ENCODE results near the gene ARHGAP33.
"Not testable (repeated sequence)": the region's sequence is repeated elsewhere in the genome, so short reads cannot be mapped to it uniquely, and the experiment has no call there.

The ARHGAP33 gene

DNA sequence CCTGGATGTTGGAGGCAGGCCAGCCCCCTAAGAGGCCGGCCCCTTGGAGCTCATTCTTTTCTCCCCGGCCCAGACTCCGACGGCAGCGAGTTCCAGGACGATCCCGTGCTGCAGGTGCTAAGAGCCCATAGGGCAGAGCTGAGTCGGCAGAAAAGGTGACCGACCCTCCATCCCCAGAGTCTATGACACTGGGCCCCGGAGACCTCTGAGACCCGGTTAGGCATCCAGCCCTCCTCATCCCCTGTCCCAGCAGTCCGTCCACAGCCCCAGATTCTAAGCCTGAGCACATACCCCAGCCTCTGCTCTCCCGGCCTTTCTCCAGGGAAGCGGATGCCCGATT, 7.3 kb upstream of the ARHGAP33 start:
- no peak overlapping the region for H3K4me3 ChIP-seq (ENCODE audit: low read depth, low read length)
- TF ChIP-seq, protein P1, sequence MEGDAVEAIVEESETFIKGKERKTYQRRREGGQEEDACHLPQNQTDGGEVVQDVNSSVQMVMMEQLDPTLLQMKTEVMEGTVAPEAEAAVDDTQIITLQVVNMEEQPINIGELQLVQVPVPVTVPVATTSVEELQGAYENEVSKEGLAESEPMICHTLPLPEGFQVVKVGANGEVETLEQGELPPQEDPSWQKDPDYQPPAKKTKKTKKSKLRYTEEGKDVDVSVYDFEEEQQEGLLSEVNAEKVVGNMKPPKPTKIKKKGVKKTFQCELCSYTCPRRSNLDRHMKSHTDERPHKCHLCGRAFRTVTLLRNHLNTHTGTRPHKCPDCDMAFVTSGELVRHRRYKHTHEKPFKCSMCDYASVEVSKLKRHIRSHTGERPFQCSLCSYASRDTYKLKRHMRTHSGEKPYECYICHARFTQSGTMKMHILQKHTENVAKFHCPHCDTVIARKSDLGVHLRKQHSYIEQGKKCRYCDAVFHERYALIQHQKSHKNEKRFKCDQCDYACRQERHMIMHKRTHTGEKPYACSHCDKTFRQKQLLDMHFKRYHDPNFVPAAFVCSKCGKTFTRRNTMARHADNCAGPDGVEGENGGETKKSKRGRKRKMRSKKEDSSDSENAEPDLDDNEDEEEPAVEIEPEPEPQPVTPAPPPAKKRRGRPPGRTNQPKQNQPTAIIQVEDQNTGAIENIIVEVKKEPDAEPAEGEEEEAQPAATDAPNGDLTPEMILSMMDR (IDR thresholded peaks at IDR 0.05; ENCODE audit: borderline replicate concordance, insufficient read depth, low read depth, low read length), result no peak

DNA sequence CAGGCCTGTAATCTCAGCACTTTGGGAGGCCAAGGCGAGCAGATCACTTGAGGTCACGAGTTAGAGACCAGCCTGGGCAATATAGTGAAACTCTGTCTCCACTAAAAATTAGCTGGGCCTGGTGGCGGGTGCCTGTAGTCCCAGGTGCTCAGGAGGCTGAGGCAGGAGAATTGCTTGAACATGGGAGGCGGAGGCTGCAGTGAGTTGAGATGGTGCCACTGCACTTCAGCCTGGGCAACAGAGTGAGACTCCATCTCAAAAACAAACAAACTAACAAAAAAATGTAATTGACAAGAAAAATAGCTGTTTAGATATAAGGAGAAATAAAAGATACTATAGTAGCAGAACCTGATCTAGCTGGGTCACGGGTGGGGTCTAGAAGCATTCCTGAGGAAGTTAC, 3.0 kb upstream of the ARHGAP33 start:
- H3K4me3 ChIP-seq (ENCODE audit: low read depth, low read length), result not testable (repeated sequence)

DNA sequence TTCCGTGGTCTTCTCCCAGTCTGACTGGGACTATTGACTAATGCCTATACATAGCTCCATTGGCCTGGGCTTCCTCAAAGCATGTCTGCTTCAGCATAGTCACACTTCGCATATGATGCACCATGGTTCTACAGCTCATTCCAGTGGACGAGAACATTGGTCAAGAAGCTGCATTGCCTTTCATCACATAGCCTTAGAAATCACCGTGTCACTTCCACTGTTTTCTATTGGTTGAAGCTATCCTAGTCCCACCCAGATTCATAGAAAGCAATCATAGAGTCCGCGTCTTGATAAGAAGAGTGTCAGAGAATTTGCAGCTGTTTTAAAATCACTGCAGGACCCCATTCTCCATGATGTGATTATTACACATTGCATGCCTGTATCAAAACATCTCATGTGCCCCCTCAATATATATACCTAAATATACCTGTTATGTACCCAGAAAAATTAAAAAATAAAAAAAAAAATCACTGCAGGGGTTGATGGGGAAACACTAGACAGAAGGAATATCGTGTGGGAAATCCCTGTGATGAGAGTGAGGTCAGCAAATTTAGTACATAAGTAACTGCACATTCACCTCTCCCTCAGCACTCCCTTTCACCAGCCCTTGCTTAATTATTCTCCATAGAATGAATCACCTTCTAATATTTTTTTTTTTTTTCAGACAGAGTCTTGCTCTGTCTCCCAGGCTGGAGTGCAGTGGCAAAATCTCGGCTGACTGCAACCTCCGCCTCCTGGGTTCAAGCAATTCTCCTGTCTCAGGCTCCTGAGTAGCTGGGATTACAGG, 2.2 kb upstream of the ARHGAP33 start:
- H3K4me3 ChIP-seq (ENCODE audit: low read depth, low read length), result no peak overlapping the region
- TF ChIP-seq, protein P1 (IDR thresholded peaks at IDR 0.05; ENCODE audit: borderline replicate concordance, insufficient read depth, low read depth, low read length), result no peak

DNA sequence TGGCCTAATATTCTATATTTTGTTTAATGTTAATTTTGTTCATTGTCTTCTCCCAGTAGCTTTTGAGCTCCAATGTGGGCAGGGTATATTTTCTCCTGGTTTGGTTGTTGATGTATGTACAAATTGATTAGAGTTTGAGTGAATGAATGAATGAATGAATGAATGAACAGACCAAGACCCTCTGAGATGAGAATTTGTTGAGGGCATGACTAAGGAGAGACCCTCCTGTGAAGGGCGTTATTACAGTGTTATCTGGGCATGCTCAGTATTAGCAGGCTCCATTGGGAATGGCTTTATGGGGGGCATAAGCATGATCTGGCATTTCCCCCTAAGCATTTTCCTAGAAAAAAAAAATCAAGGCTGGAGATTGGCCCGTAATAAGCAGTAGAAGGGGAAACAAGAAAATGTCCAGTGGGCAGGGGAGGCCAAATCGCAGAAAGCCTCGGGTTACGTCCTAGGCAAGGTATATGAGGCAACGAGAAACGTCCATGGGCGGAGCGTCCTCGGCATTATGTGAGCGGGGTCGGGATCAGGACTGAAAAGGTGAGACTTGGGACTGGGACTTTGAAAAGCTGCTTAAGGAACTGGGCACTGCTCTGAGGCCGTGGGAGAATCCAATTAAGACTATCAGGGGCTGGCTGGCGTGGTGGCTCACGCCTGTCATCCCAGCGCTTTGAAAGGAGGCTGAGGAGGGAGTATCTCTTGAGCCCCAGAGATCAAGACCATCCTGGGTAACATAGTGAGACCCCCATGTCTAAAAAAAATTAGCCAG, 904 bp upstream of the ARHGAP33 start:
- TF ChIP-seq, protein P1 (IDR thresholded peaks at IDR 0.05; ENCODE audit: borderline replicate concordance, insufficient read depth, low read depth, low read length), result no peak
- H3K4me3 ChIP-seq (ENCODE audit: low read depth, low read length), result no peak overlapping the region

DNA sequence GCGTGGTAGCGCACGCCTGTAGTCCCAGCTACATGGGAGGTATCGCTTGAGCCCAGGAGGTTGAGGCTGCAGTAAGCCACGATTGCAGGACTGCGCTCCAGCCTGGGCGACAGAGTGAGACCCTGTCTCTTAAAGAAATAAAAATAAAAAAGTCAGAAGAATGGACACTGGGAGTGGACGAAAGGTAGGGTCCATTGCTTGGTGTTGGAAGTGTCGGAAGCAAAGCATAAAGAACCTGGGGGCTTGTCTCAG, 392 bp upstream of the ARHGAP33 start:
- TF ChIP-seq, protein P1 (IDR thresholded peaks at IDR 0.05; ENCODE audit: borderline replicate concordance, insufficient read depth, low read depth, low read length), result no peak
- H3K4me3 ChIP-seq (ENCODE audit: low read depth, low read length), result no peak overlapping the region

DNA sequence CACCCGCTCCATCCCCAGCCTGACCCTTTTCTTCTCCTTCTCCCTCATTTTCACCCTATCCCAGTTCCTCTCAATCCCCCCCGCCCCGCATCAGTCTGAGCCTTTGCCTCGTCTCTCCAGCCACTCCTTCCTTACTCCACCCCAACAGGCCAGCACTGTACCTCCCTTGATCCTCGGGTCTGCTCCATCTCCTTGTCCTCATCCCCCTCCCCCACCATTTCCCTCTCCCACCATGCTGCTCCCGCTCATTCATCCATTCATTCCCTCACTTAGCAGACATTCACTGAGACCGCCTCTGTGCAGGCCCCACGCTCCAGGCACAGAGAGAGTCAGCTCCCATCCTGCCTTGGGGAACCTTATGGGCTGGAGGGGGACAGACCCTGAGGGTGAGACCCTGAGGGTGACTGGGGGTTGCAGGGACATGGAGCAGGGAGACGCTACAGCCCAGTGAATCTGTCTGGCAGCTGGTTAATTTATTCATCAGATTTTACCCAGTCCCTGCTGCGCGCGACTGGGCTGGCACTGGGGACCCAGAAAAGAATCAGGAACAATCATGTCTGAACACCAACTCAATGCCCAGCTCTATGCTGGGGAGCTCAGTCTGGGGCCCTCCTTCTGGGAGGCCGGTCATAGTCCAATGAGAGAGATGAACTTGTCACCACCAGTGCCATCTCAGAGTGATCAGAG, 881 bp downstream of the ARHGAP33 start:
- TF ChIP-seq, protein P1 (IDR thresholded peaks at IDR 0.05; ENCODE audit: borderline replicate concordance, insufficient read depth, low read depth, low read length), result no peak
- H3K4me3 ChIP-seq (ENCODE audit: low read depth, low read length), result peak overlapping the region; percentile 59

DNA sequence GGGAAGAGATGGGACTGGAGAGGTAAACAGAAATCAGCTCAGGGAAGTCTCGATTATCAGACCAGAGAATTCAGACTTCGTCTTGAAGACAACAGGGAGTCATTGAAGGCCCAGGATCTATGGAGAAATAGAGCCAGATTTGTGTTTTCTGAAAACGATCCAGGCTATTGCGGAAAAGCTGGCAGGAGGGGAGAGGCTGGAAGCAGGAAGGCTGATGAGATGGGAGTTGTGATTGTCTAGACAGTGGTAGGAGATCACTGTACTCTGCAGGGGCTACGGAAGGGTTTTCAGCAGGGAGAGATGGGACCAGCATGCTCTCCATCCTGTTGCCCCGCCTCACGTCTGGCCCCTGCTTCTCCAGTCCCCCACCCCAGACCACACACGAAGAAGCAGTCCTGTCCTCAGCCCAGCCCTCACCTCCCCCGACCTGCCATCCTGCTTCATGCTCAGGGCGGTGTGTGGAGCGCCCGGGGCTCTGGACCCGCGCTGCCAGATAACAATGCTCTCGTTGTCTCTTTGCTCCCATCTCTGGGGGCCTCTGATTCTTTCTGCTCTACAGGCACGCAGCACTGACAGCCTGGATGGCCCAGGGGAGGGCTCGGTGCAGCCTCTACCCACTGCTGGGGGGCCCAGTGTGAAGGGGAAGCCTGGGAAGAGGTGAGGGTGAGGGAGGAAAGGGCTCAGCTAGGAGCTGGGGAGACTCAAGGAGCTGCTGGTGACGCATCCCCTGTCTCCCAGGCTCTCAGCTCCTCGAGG, 1.9 kb downstream of the ARHGAP33 start:
- TF ChIP-seq, protein P1 (IDR thresholded peaks at IDR 0.05; ENCODE audit: borderline replicate concordance, insufficient read depth, low read depth, low read length), result no peak
- no peak overlapping the region for H3K4me3 ChIP-seq (ENCODE audit: low read depth, low read length)

Measured in GM12875 (cell line).